Mucosa of gallbladder (tissue), 1 donor: ENCODE results near the gene EAF1. TPM values are rescaled to one million over a fixed set of nuclear protein-coding genes. Genes with fewer than 3 reads are reported as not detected.
"Not testable (repeated sequence)": the region's sequence is repeated elsewhere in the genome, so short reads cannot be mapped to it uniquely, and the experiment has no call there.

Experiments
- DNase-seq: peaks from one replicate; pipeline ENCODE4 v3.0.0-alpha.2; 2020; ENCODE audit warnings: low spot score
- total RNA-seq: library from RNA; stranded (reverse); gene quantifications from one replicate; pipeline ENCODE4 v1.2.1, GENCODE V29; 2021
- donor health status: DM: no; HTN: no; CAD: no.

The EAF1 gene
- total RNA-seq, result 21.8 TPM

GRCh38 chr3:15427182-15427880, at the start of gene EAF1, which contains the start of gene METTL6:
EAF1 (plus strand) TSS chr3:15427598; CDS start chr3:15427780, 182 bp downstream.
METTL6 (minus strand) TSS chr3:15427544; CDS start chr3:15426511, 1,033 bp downstream.
- peak; percentile 82 for DNase-seq

- DNase-seq, result peak; percentile 97
These were observed 49.2 kb upstream of the EAF1 start for GRCh38 chr3:15377961-15378791.

- DNase-seq, result no peak
These were observed 46.2 kb upstream of the EAF1 start for GRCh38 chr3:15380980-15381890.

GRCh38 chr3:15382405-15382923, 44.9 kb upstream of the EAF1 start:
- DNase-seq, result no peak

- DNase-seq, result no peak
These were observed 42.7 kb upstream of the EAF1 start for GRCh38 chr3:15384510-15385237.

GRCh38 chr3:15385238-15385695, 42.1 kb upstream of the EAF1 start:
- not testable (repeated sequence) for DNase-seq

- peak; percentile 45 for DNase-seq
These were observed 41.3 kb upstream of the EAF1 start for GRCh38 chr3:15385901-15386653.

- DNase-seq, result not testable (repeated sequence)
These were observed 40.8 kb upstream of the EAF1 start for GRCh38 chr3:15386654-15386955.

GRCh38 chr3:15387171-15387581, 40.2 kb upstream of the EAF1 start:
- DNase-seq, result peak; percentile 63

GRCh38 chr3:15387735-15388134, 39.7 kb upstream of the EAF1 start:
- DNase-seq, result no peak

- DNase-seq, result not testable (repeated sequence)
These were observed 39.1 kb upstream of the EAF1 start for GRCh38 chr3:15388335-15388734.

GRCh38 chr3:15390460-15390859, 36.9 kb upstream of the EAF1 start:
- DNase-seq, result no peak

GRCh38 chr3:15391007-15391406, 36.4 kb upstream of the EAF1 start:
- no peak for DNase-seq

- not testable (repeated sequence) for DNase-seq
These were observed 34.1 kb upstream of the EAF1 start for GRCh38 chr3:15393252-15393651.

- not testable (repeated sequence) for DNase-seq
These were observed 28.7 kb upstream of the EAF1 start for GRCh38 chr3:15398731-15399133.

- DNase-seq, result no peak
These were observed 27.4 kb upstream of the EAF1 start for GRCh38 chr3:15399970-15400369.

GRCh38 chr3:15401936-15402335, 25.5 kb upstream of the EAF1 start:
- DNase-seq, result no peak

- DNase-seq, result no peak
These were observed 23.9 kb upstream of the EAF1 start for GRCh38 chr3:15403495-15403894.

GRCh38 chr3:15403965-15404364, 23.4 kb upstream of the EAF1 start:
- DNase-seq, result no peak

GRCh38 chr3:15404767-15405166, 22.6 kb upstream of the EAF1 start:
- no peak for DNase-seq
